MM.1S (cell line): ENCODE measurements around the gene NOL4L.

Experiments used
- CTCF ChIP-seq: fragments of 300-600 bp; sonication (generic); IDR thresholded peaks from 2 replicates; pipeline ENCODE4 v1.5.1; 2016; ENCODE audit warnings: antibody characterized with exemption, low read length, mixed read lengths
- EZH2 ChIP-seq: fragments of 300-600 bp; sonication (generic); optimal IDR thresholded peaks from 2 replicates; pipeline ENCODE3; 2017; ENCODE audit warnings: low read depth, mild to moderate bottlenecking, antibody characterized with exemption, low read length, mixed read lengths
- EZH2phosphoT487 ChIP-seq: fragments of 300-600 bp; sonication (generic); IDR thresholded peaks from 2 replicates; pipeline ENCODE4 v1.6.1; 2018; ENCODE audit warnings: antibody characterized with exemption, low read length

GRCh38 chr20:32625996-32626395, 40.9 kb upstream of the NOL4L start:
- TF ChIP-seq CTCF (no peak), EZH2 (no peak), EZH2phosphoT487 (no peak)
